Gastrocnemius medialis (tissue), 4 donors: Measurements from ENCODE around the gene DOCK7. TPM values are rescaled to one million over a fixed set of nuclear protein-coding genes. Genes with fewer than 3 reads are reported as not detected.
"Not testable (repeated sequence)": the region's sequence is repeated elsewhere in the genome, so short reads cannot be mapped to it uniquely, and the experiment has no call there.

Experiments
- ATAC-seq, 2 donors: fragments of 150-250 bp; one replicate each; pipeline ENCODE4 v1.9.1; 2016
- DNase-seq, 2 donors: peaks; one replicate each; pipeline ENCODE4 v3.0.0-alpha.2; 2019
- H3K27ac ChIP-seq, 4 donors: fragments of 200-600 bp; sonication (generic); 1 replicate in 1 of 4; 2 replicates in 3 of 4; pipeline ENCODE4 v1.5.1; 2016 to 2018; ENCODE audit warnings: mild to moderate bottlenecking in 2 of 4, moderate library complexity in 1 of 4
- H3K27me3 ChIP-seq, 3 donors: fragments of 200-600 bp; sonication (generic) in 2 of 3; 1 replicate in 1 of 3; 2 replicates in 2 of 3; pipeline versions ENCODE4 v1.5.1 to v1.6.0; 2016 to 2019; ENCODE audit warnings: mild to moderate bottlenecking in 1 of 3, moderate library complexity in 1 of 3
- H3K36me3 ChIP-seq, 2 donors: fragments of 200-600 bp; sonication (generic) in 1 of 2; one replicate each; pipeline ENCODE4 v1.5.1; 2017 to 2018
- H3K4me1 ChIP-seq, 2 donors: fragments of 200-600 bp; sonication (generic) in 1 of 2; one replicate each; pipeline ENCODE4 v1.5.1; 2016 to 2017; ENCODE audit warnings: mild to moderate bottlenecking in 2 of 2
- H3K4me3 ChIP-seq, 4 donors: fragments of 200-600 bp; sonication (generic) in 3 of 4; 1 replicate in 1 of 4; 2 replicates in 3 of 4; pipeline ENCODE4 v1.5.1; 2016 to 2019; ENCODE audit warnings: mild to moderate bottlenecking in 2 of 4
- H3K9me3 ChIP-seq, 3 donors: fragments of 200-600 bp; sonication (generic) in 2 of 3; 1 replicate in 1 of 3; 2 replicates in 2 of 3; pipeline ENCODE4 v1.5.1; 2016 to 2019
- CTCF ChIP-seq, 5 experiments: fragments of 450-650 bp in 3 of 5; fragments of 200-600 bp in 2 of 5; sonication (generic) in 2 of 5; IDR thresholded peaks in 4 of 5; conservative IDR thresholded peaks in 1 of 5; 1 replicate in 4 of 5; 2 replicates in 1 of 5; pipeline ENCODE4 v1.5.1; 2016 to 2019; ENCODE audit warnings: antibody characterized with exemption in 5 of 5, mild to moderate bottlenecking in 3 of 5, moderate library complexity in 3 of 5
- POLR2A ChIP-seq, 2 donors: fragments of 450-650 bp; IDR thresholded peaks; one replicate each; pipeline ENCODE4 v1.6.1; 2017; ENCODE audit warnings: antibody characterized with exemption in 2 of 2, mild to moderate bottlenecking in 2 of 2, moderate library complexity in 2 of 2
- in situ Hi-C, 4 donors: fragments of 200-750 bp; cut with MboI; loops; one replicate each; pipeline versions ENCODE4 v1.15.0 to v1.8.0; 2017; ENCODE audit warnings: low sequenced_read_pairs in 4 of 4
- intact Hi-C: fragments of 100-400 bp; cut with DNase I; formaldehyde crosslinking; loops from one replicate; pipeline ENCODE4 v1.15.1; 2023; ENCODE audit warnings: low total_unique reads
- total RNA-seq, 4 donors: library from RNA; depleted of rRNA; stranded (reverse); fragments of >200 nt; gene quantifications; one replicate each; pipeline versions ENCODE4 v1.1.0 to v1.2.3, GENCODE V29; 2016

DOCK7 gene
- total RNA-seq, 4 donors from 2014 or later = 7.9 to 14.7 (median 10.9) TPM

- H3K36me3 ChIP-seq = no peaks in the 10 kb centered on the region
- DNase-seq (no peak), ATAC-seq (no peak)
- TF ChIP-seq POLR2A (IDR thresholded peaks at IDR 0.05) (no peak), CTCF (IDR thresholded peaks at IDR 0.05 in 4 of 5, conservative IDR thresholded peaks at IDR 0.05 in 1 of 5) (no peak)
- H3K27me3 ChIP-seq = no peaks in the 10 kb centered on the region
- in situ Hi-C loops (no loop called here), intact Hi-C loops (no loop called here)
- H3K4me1 ChIP-seq = no peaks in the 10 kb centered on the region
- no peak overlapping the region for H3K27ac ChIP-seq
- H3K9me3 ChIP-seq = no peaks in the 10 kb centered on the region
- no peak overlapping the region for H3K4me3 ChIP-seq
These were observed 74.3 kb downstream of the DOCK7 start for GRCh38 chr1:62613890-62614289.

GRCh38 chr1:62613325-62613727 lies 74.9 kb downstream of the DOCK7 start:
- no peak for DNase-seq
- H3K27me3 ChIP-seq = no peaks in the 10 kb centered on the region
- no peak for ATAC-seq
- H3K27ac ChIP-seq = no peak overlapping the region
- H3K36me3 ChIP-seq = no peaks in the 10 kb centered on the region
- H3K9me3 ChIP-seq = no peaks in the 10 kb centered on the region
- no peaks in the 10 kb centered on the region for H3K4me1 ChIP-seq
- in situ Hi-C loops = no loop called here
- no peak overlapping the region for H3K4me3 ChIP-seq
- intact Hi-C loops = no loop called here
- TF ChIP-seq POLR2A (IDR thresholded peaks at IDR 0.05) (no peak), CTCF (IDR thresholded peaks at IDR 0.05 in 4 of 5, conservative IDR thresholded peaks at IDR 0.05 in 1 of 5) (no peak)

GRCh38 chr1:62612770-62613169 lies 75.4 kb downstream of the DOCK7 start:
- TF ChIP-seq CTCF (IDR thresholded peaks at IDR 0.05 in 4 of 5, conservative IDR thresholded peaks at IDR 0.05 in 1 of 5) = no peak
- no peak for TF ChIP-seq POLR2A (IDR thresholded peaks at IDR 0.05)
- ATAC-seq = no peak
- in situ Hi-C loops (no loop called here), intact Hi-C loops (no loop called here)
- Histone ChIP-seq H3K36me3 (no peaks in the 10 kb centered on the region), H3K27ac (no peak overlapping the region), H3K4me3 (no peak overlapping the region), H3K27me3 (no peaks in the 10 kb centered on the region), H3K9me3 (no peaks in the 10 kb centered on the region), H3K4me1 (no peaks in the 10 kb centered on the region)
- DNase-seq = no peak

- H3K4me1 ChIP-seq, in situ Hi-C loops, H3K9me3 ChIP-seq, H3K36me3 ChIP-seq, ATAC-seq, intact Hi-C loops, H3K27ac ChIP-seq, H3K4me3 ChIP-seq, H3K27me3 ChIP-seq, DNase-seq: not testable (repeated sequence)
These were observed 77.6 kb downstream of the DOCK7 start for GRCh38 chr1:62610588-62610987.

- H3K9me3 ChIP-seq = no peaks in the 10 kb centered on the region
- in situ Hi-C loops (no loop called here), intact Hi-C loops (no loop called here)
- H3K27me3 ChIP-seq = no peaks in the 10 kb centered on the region
- no peaks in the 10 kb centered on the region for H3K36me3 ChIP-seq
- no peak for TF ChIP-seq CTCF (IDR thresholded peaks at IDR 0.05 in 4 of 5, conservative IDR thresholded peaks at IDR 0.05 in 1 of 5)
- TF ChIP-seq POLR2A (IDR thresholded peaks at IDR 0.05) = no peak
- DNase-seq (no peak), ATAC-seq (no peak)
- H3K4me1 ChIP-seq = no peaks in the 10 kb centered on the region
- H3K27ac ChIP-seq = no peak overlapping the region
- no peak overlapping the region for H3K4me3 ChIP-seq
These were observed 79.3 kb downstream of the DOCK7 start for GRCh38 chr1:62608905-62609304.
